Calu3 (cell line): ENCODE measurements around the gene NREP. TPM values are rescaled to one million over a fixed set of nuclear protein-coding genes. Genes with fewer than 3 reads are reported as not detected.

Source experiments
- BruUV-seq: library from RNA; stranded (reverse); fragments of 400-500 nt; replicated peaks from 2 replicates; lab custom pipeline; 2021; lab: Mats Ljungman, UMichigan
- CTCF ChIA-PET: fragments of 300-600 bp; sonication (Branson Sonifier 250); formaldehyde crosslinking; loops from one replicate; lab custom pipeline; 2022; ENCODE audit warnings: antibody characterized with exemption; lab: Charles Lee
- DNase-seq: peaks from one replicate; pipeline ENCODE4 v3.0.0; 2022
- H3K27ac Mint-ChIP-seq: one replicate; pipeline ENCODE4 v1.8.0; 2022; ENCODE audit warnings: mixed read lengths; ENCODE audit not compliant: unreplicated experiment
- H3K27me3 Mint-ChIP-seq: one replicate; pipeline ENCODE4 v1.8.0; 2022; ENCODE audit warnings: mixed read lengths; ENCODE audit not compliant: unreplicated experiment
- H3K36me3 Mint-ChIP-seq: one replicate; pipeline ENCODE4 v1.8.0; 2022; ENCODE audit warnings: mild to moderate bottlenecking, moderate library complexity, mixed read lengths; ENCODE audit not compliant: insufficient read depth, unreplicated experiment
- H3K4me1 Mint-ChIP-seq: one replicate; pipeline ENCODE4 v1.8.0; 2022; ENCODE audit warnings: mild to moderate bottlenecking, low read depth, mixed read lengths; ENCODE audit not compliant: unreplicated experiment
- H3K4me3 Mint-ChIP-seq: one replicate; pipeline ENCODE4 v1.8.0; 2022; ENCODE audit warnings: mild to moderate bottlenecking, low read depth, moderate library complexity, mixed read lengths; ENCODE audit not compliant: unreplicated experiment
- H3K9me3 Mint-ChIP-seq: one replicate; pipeline ENCODE4 v1.8.0; 2022; ENCODE audit warnings: low read depth, mixed read lengths; ENCODE audit not compliant: unreplicated experiment
- CTCF ChIP-seq: fragments of 200-600 bp; IDR thresholded peaks from one replicate; pipeline ENCODE4 v1.8.0; 2022; ENCODE audit warnings: antibody characterized with exemption; ENCODE audit not compliant: unreplicated experiment
- intact Hi-C: fragments of 100-400 bp; cut with micrococcal nuclease; formaldehyde crosslinking; loops from one replicate; pipeline ENCODE4 v1.10.0; 2022; ENCODE audit not compliant: unreplicated experiment
- total RNA-seq: library from RNA; stranded (reverse); gene quantifications from 2 replicates; pipeline ENCODE4 v1.2.3, GENCODE V29; 2022

Gene NREP
- total RNA-seq, 1 experiment from 2014 or later: 24.6 TPM

- CTCF ChIA-PET: interaction anchor here (0.5 to 1.6 kb wide), 9 partner anchors 58 to 403 kb away, joined by 3 to 7 read pairs (median 5); no protein-coding TSS in a partner anchor
- Mint-ChIP-seq H3K27me3 (no peaks in the 10 kb centered on the region), H3K27ac (peak overlapping the region; percentile 72), H3K4me1 (peaks cover 8% of the 10 kb centered on the region), H3K4me3 (peak overlapping the region; percentile 60), H3K9me3 (no peaks in the 10 kb centered on the region), H3K36me3 (peaks cover 18% of the 10 kb centered on the region)
- no TSS peak for BruUV-seq
- intact Hi-C loops: loop anchor here (2.0 to 5.0 kb wide), 3 partner anchors 55 to 390 kb away; no protein-coding TSS in a partner anchor
- peak; percentile 38 for TF ChIP-seq CTCF
- DNase-seq: peak; percentile 93
These were observed 625 bp upstream of the NREP start for GRCh38 chr5:111757355-111758283.

GRCh38 chr5:111755942-111756381, 1.0 kb downstream of the NREP start:
- no peak overlapping the region for H3K27ac Mint-ChIP-seq
- intact Hi-C loops: loop anchor here (2.0 to 5.0 kb wide), 3 partner anchors 54 to 391 kb away; no protein-coding TSS in a partner anchor
- CTCF ChIA-PET: no interaction called here
- H3K36me3 Mint-ChIP-seq: peaks cover 18% of the 10 kb centered on the region
- peak overlapping the region; percentile 60 for H3K4me3 Mint-ChIP-seq
- no peaks in the 10 kb centered on the region for H3K27me3 Mint-ChIP-seq
- DNase-seq: no peak
- peaks cover 8% of the 10 kb centered on the region for H3K4me1 Mint-ChIP-seq
- no peak for TF ChIP-seq CTCF
- BruUV-seq: no TSS peak
- no peaks in the 10 kb centered on the region for H3K9me3 Mint-ChIP-seq

GRCh38 chr5:111755345-111755941, 1.6 kb downstream of the NREP start:
- Mint-ChIP-seq H3K9me3 (no peaks in the 10 kb centered on the region), H3K4me1 (peaks cover 8% of the 10 kb centered on the region), H3K36me3 (peaks cover 18% of the 10 kb centered on the region), H3K4me3 (no peak overlapping the region), H3K27me3 (no peaks in the 10 kb centered on the region), H3K27ac (no peak overlapping the region)
- no peak for DNase-seq
- CTCF ChIA-PET: no interaction called here
- no peak for TF ChIP-seq CTCF
- intact Hi-C loops: loop anchor here (5.0 kb wide), 2 partner anchors 53 to 392 kb away; no protein-coding TSS in a partner anchor
- no TSS peak for BruUV-seq

- Mint-ChIP-seq H3K4me1 (peaks cover 8% of the 10 kb centered on the region), H3K27ac (no peak overlapping the region), H3K36me3 (peaks cover 18% of the 10 kb centered on the region), H3K9me3 (no peaks in the 10 kb centered on the region), H3K4me3 (no peak overlapping the region), H3K27me3 (no peaks in the 10 kb centered on the region)
- no TSS peak for BruUV-seq
- DNase-seq: no peak
- intact Hi-C loops: no loop called here
- CTCF ChIA-PET: interaction anchor here (0.6 kb wide), 1 partner anchor 1184 kb away, joined by 4 read pairs; no protein-coding TSS in a partner anchor
- TF ChIP-seq CTCF: no peak
These were observed 3.0 kb downstream of the NREP start for GRCh38 chr5:111753884-111754589.
